ENCODE measurements around the gene SENP5. TPM values are rescaled to one million over a fixed set of nuclear protein-coding genes. Genes with fewer than 3 reads are reported as not detected.

The SENP5 gene
- total RNA-seq, 1 donor from 2014 or later, result 44.5 TPM

GRCh38 chr3:196968233-196969133, 100.8 kb downstream of the SENP5 start, which contains the start of gene PIGZ:
Gene PIGZ (minus strand): TSS chr3:196968833. CDS start chr3:196952031, 16,802 bp downstream.
- no peak for DNase-seq (ENCODE audit: low read depth, low spot score)

- DNase-seq (ENCODE audit: low read depth, low spot score), result no peak
Measured at GRCh38 chr3:196969134-196969659, 101.5 kb downstream of the SENP5 start.

GRCh38 chr3:196969660-196970546, 102.2 kb downstream of the SENP5 start:
- DNase-seq (ENCODE audit: low read depth, low spot score), result no peak

GRCh38 chr3:196970547-196971093, 102.9 kb downstream of the SENP5 start:
- no peak for DNase-seq (ENCODE audit: low read depth, low spot score)

- no peak for DNase-seq (ENCODE audit: low read depth, low spot score)
Measured at GRCh38 chr3:196971094-196971698, 103.5 kb downstream of the SENP5 start.

GRCh38 chr3:196974661-196975060, 106.9 kb downstream of the SENP5 start:
- no peak for DNase-seq (ENCODE audit: low read depth, low spot score)

- DNase-seq (ENCODE audit: low read depth, low spot score), result no peak
Measured at GRCh38 chr3:196975349-196975748, 107.6 kb downstream of the SENP5 start.

- DNase-seq (ENCODE audit: low read depth, low spot score), result no peak
Measured at GRCh38 chr3:196976941-196977340, 109.2 kb downstream of the SENP5 start.

- DNase-seq (ENCODE audit: low read depth, low spot score), result no peak
Measured at GRCh38 chr3:196979545-196979944, 111.8 kb downstream of the SENP5 start.

GRCh38 chr3:196981657-196982056, 113.9 kb downstream of the SENP5 start:
- no peak for DNase-seq (ENCODE audit: low read depth, low spot score)

- DNase-seq (ENCODE audit: low read depth, low spot score), result no peak
Measured at GRCh38 chr3:196983186-196983585, 115.5 kb downstream of the SENP5 start.

Other genes starting within 250 kb of the SENP5 start
- 2.0 and 4.8 TPM in 2 replicates for gene NRROS, start 228.2 kb upstream of the SENP5 start, total RNA-seq
- 1.4 and 2.3 TPM in 2 replicates for gene CEP19, start 155.7 kb upstream of the SENP5 start, total RNA-seq
- 17.1 and 17.4 TPM in 2 replicates for gene PIGX, start 155.5 kb upstream of the SENP5 start, total RNA-seq
- gene PAK2, start 128.1 kb upstream of the SENP5 start, total RNA-seq, result 47.8 and 70.9 TPM in 2 replicates
- gene NCBP2, start 74.6 kb downstream of the SENP5 start, total RNA-seq, result 70.6 and 85.5 TPM in 2 replicates
- gene PIGZ, start 100.9 kb downstream of the SENP5 start, total RNA-seq, result 1.3 and 3.8 TPM in 2 replicates
- 5.0 and 9.3 TPM in 2 replicates for gene MELTF, start 161.9 kb downstream of the SENP5 start, total RNA-seq